Activated naive CD4-positive, alpha-beta T cell treated with anti-CD3 and anti-CD28 coated beads for 36 hours (primary cell): ENCODE data around the gene TMEM235. TPM values are rescaled to one million over a fixed set of nuclear protein-coding genes. Genes with fewer than 3 reads are reported as not detected.

ENCODE experiments used
- CTCF ChIA-PET: fragments of 350-600 bp; sonication (Branson Sonifier 250); formaldehyde crosslinking; loops from one replicate; lab custom pipeline; 2021; ENCODE audit warnings: antibody characterized with exemption; lab: Charles Lee
- DNase-seq: peaks from one replicate; pipeline ENCODE4 v3.0.0-alpha.2; 2020
- H3K27ac Mint-ChIP-seq: one replicate; pipeline ENCODE4 v1.8.0; 2021; ENCODE audit warnings: mild to moderate bottlenecking, mixed read lengths
- H3K27me3 Mint-ChIP-seq: one replicate; pipeline ENCODE4 v1.8.0; 2021; ENCODE audit warnings: low read depth, mixed read lengths
- H3K36me3 Mint-ChIP-seq: one replicate; pipeline ENCODE4 v1.8.0; 2021; ENCODE audit warnings: low read depth, mixed read lengths
- H3K4me1 Mint-ChIP-seq: one replicate; pipeline ENCODE4 v1.8.0; 2021; ENCODE audit warnings: low read depth, mixed read lengths
- H3K4me3 Mint-ChIP-seq: one replicate; pipeline ENCODE4 v1.8.0; 2021; ENCODE audit warnings: mild to moderate bottlenecking, moderate library complexity, mixed read lengths
- H3K9me3 Mint-ChIP-seq: one replicate; pipeline ENCODE4 v1.8.0; 2021; ENCODE audit warnings: mixed read lengths
- intact Hi-C: fragments of 100-400 bp; cut with micrococcal nuclease; formaldehyde crosslinking; loops from one replicate; pipeline ENCODE4 v1.15.1; 2023
- total RNA-seq, 2 experiments: library from RNA; stranded (reverse); gene quantifications; one replicate each; pipeline ENCODE4 v1.2.3, GENCODE V29; 2021

Gene TMEM235
- total RNA-seq, 2 experiments from 2014 or later = not detected

DNA sequence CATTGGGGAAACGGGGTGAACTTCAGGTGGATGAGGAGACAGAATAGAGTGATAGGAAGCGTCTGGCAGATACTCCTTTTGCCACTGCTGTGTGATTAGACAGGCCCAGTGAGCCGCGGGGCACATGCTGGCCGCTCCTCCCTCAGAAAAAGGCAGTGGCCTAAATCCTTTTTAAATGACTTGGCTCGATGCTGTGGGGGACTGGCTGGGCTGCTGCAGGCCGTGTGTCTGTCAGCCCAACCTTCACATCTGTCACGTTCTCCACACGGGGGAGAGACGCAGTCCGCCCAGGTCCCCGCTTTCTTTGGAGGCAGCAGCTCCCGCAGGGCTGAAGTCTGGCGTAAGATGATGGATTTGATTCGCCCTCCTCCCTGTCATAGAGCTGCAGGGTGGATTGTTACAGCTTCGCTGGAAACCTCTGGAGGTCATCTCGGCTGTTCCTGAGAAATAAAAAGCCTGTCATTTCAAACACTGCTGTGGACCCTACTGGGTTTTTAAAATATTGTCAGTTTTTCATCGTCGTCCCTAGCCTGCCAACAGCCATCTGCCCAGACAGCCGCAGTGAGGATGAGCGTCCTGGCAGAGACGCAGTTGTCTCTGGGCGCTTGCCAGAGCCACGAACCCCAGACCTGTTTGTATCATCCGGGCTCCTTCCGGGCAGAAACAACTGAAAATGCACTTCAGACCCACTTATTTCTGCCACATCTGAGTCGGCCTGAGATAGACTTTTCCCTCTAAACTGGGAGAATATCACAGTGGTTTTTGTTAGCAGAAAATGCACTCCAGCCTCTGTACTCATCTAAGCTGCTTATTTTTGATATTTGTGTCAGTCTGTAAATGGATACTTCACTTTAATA is 7.0 kb upstream of the TMEM235 start:
- CTCF ChIA-PET = interaction anchor here (0.6 to 1.1 kb wide), 2 partner anchors 26 to 58 kb away, joined by 3 to 7 read pairs; no protein-coding TSS in a partner anchor
- no peak overlapping the region for H3K4me3 Mint-ChIP-seq
- H3K4me1 Mint-ChIP-seq = peaks cover 6% of the 10 kb centered on the region
- H3K27me3 Mint-ChIP-seq = peaks cover 3% of the 10 kb centered on the region
- H3K9me3 Mint-ChIP-seq = no peaks in the 10 kb centered on the region
- intact Hi-C loops = no loop called here
- peaks cover 33% of the 10 kb centered on the region for H3K36me3 Mint-ChIP-seq
- DNase-seq = no peak
- H3K27ac Mint-ChIP-seq = no peak overlapping the region

DNA sequence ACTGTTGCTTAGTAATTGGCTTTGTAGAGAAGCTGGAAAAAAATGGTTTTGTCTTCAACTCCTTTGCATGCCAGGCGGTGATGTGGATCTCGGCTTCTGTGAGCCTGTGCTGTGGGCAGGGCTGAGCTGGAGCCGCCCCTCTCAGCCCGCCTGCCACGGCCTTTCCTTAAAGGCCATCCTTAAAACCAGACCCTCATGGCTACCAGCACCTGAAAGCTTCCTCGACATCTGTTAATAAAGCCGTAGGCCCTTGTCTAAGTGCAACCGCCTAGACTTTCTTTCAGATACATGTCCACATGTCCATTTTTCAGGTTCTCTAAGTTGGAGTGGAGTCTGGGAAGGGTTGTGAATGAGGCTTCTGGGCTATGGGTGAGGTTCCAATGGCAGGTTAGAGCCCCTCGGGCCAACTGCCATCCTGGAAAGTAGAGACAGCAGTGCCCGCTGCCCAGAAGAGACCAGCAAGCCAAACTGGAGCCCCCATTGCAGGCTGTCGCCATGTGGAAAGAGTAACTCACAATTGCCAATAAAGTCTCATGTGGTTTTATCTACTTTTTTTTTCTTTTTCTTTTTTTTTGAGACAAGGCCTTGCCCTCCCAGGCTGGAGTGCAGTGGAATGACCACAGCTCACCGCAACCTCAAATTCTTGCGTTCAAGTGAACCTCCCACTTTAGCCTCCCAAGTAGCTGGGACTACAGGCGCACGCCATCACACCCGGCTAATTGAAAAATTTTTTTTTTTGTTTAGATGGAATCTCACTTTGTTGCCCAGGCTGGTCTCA is 6.2 kb upstream of the TMEM235 start:
- H3K27me3 Mint-ChIP-seq = peaks cover 3% of the 10 kb centered on the region
- DNase-seq = no peak
- no peaks in the 10 kb centered on the region for H3K9me3 Mint-ChIP-seq
- no peak overlapping the region for H3K4me3 Mint-ChIP-seq
- CTCF ChIA-PET = interaction anchor here (1.1 to 1.2 kb wide), 2 partner anchors 26 kb away, joined by 4 to 7 read pairs; no protein-coding TSS in a partner anchor
- no peak overlapping the region for H3K27ac Mint-ChIP-seq
- H3K4me1 Mint-ChIP-seq = peaks cover 6% of the 10 kb centered on the region
- peaks cover 28% of the 10 kb centered on the region for H3K36me3 Mint-ChIP-seq
- intact Hi-C loops = no loop called here

GRCh38 chr17:78226055-78226758 is 5.2 kb upstream of the TMEM235 start:
- CTCF ChIA-PET = interaction anchor here (1.2 kb wide), 1 partner anchor 25 kb away, joined by 4 read pairs; no protein-coding TSS in a partner anchor
- intact Hi-C loops = no loop called here
- no peak overlapping the region for H3K27ac Mint-ChIP-seq
- no peak for DNase-seq
- H3K9me3 Mint-ChIP-seq = no peaks in the 10 kb centered on the region
- peaks cover 10% of the 10 kb centered on the region for H3K4me1 Mint-ChIP-seq
- H3K27me3 Mint-ChIP-seq = peaks cover 12% of the 10 kb centered on the region
- H3K4me3 Mint-ChIP-seq = no peak overlapping the region
- peaks cover 24% of the 10 kb centered on the region for H3K36me3 Mint-ChIP-seq

DNA sequence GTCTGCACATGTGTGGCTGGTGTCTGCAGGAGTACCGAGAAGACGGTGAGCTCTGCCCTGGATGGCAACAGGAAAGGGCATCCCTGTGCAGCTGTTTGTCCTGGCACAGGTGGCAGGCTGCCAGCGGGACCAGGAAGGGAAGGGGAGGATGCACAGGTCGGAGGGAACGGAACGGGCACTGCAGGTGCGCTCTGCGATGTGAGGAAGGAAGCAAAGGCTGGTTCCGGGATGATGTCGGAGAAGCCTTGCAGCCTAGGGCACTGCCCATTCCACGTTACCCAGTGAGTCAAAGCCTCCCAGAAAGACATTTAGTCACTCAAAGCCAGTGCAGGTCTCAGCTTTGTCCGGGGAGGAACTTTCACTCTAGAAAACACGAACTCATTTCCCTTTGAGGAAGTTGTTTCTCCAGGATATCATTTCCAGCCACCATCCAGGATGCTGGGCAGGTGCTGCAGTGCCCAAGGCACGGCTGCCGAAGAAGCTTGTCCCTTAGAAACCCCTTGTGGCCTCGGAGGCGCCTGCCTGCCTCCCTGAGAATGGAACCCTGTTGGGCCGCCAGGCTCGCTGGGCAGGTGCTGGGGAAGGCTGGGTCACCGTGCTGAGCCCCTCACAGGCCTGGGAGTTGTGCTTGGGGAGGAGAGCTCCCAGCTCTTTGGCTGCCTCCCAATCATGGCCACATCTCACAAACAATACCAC is 4.5 kb upstream of the TMEM235 start:
- peaks cover 16% of the 10 kb centered on the region for H3K27me3 Mint-ChIP-seq
- H3K36me3 Mint-ChIP-seq = peaks cover 21% of the 10 kb centered on the region
- peak; percentile 34 for DNase-seq
- no peaks in the 10 kb centered on the region for H3K9me3 Mint-ChIP-seq
- peaks cover 10% of the 10 kb centered on the region for H3K4me1 Mint-ChIP-seq
- CTCF ChIA-PET = interaction anchor here (0.9 kb wide), 1 partner anchor 24 kb away, joined by 3 read pairs; no protein-coding TSS in a partner anchor
- H3K4me3 Mint-ChIP-seq = no peak overlapping the region
- intact Hi-C loops = no loop called here
- no peak overlapping the region for H3K27ac Mint-ChIP-seq

- H3K27me3 Mint-ChIP-seq = peaks cover 22% of the 10 kb centered on the region
- H3K9me3 Mint-ChIP-seq = no peaks in the 10 kb centered on the region
- no peak overlapping the region for H3K27ac Mint-ChIP-seq
- peaks cover 21% of the 10 kb centered on the region for H3K36me3 Mint-ChIP-seq
- CTCF ChIA-PET = interaction anchor here (0.9 kb wide), 1 partner anchor 24 kb away, joined by 3 read pairs; no protein-coding TSS in a partner anchor
- H3K4me3 Mint-ChIP-seq = no peak overlapping the region
- intact Hi-C loops = no loop called here
- DNase-seq = no peak
- peaks cover 13% of the 10 kb centered on the region for H3K4me1 Mint-ChIP-seq
Measured at GRCh38 chr17:78227455-78227916, 3.9 kb upstream of the TMEM235 start.

GRCh38 chr17:78228176-78228575 is 3.3 kb upstream of the TMEM235 start:
- H3K27me3 Mint-ChIP-seq = peaks cover 26% of the 10 kb centered on the region
- CTCF ChIA-PET = interaction anchor here (0.6 kb wide), 1 partner anchor 27 kb away, joined by 3 read pairs; no protein-coding TSS in a partner anchor
- intact Hi-C loops = no loop called here

DNA sequence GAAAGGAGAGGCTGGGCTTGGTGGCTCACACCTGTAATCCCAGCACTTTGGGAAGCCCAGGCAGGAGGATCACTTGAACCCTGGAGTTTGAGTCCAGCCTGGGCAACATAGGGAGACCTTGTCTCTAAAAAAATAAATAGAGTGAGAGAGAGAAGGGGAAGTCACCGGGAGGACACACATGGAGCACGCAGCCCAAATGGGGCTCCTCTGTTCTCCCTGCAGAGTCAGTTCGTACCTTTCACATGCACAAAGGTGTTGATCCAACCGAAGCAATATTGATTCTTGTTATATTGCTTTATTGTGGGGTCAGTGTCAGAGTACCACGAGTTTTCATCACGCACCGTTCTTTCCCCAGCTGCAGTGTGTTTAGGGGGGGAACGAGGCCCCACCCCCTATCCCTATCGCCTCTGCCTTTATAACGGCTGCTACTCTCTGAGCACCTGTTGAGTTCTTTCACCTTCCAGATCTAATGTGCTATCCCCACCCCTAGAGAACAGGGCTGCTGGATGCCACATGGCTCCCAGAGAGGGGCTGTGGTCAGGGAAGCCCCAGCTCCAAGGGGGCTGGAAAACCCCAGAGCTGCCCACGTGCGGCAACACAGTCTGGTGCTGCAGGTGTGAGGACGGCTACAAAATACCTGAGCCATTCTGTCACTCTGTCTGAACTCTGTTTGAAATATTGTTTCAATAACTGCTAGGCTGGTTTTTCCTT is 1.0 kb upstream of the TMEM235 start:
- no peak overlapping the region for H3K4me3 Mint-ChIP-seq
- H3K9me3 Mint-ChIP-seq = no peaks in the 10 kb centered on the region
- CTCF ChIA-PET = interaction anchor here (0.9 kb wide), 1 partner anchor 21 kb away, joined by 4 read pairs; no protein-coding TSS in a partner anchor
- H3K4me1 Mint-ChIP-seq = peaks cover 13% of the 10 kb centered on the region
- peaks cover 26% of the 10 kb centered on the region for H3K27me3 Mint-ChIP-seq
- H3K27ac Mint-ChIP-seq = no peak overlapping the region
- intact Hi-C loops = no loop called here
- no peak for DNase-seq
- no peaks in the 10 kb centered on the region for H3K36me3 Mint-ChIP-seq

More at GRCh38 chr17:78228176-78228575, 3.3 kb upstream of the TMEM235 start:
- Mint-ChIP-seq H3K9me3 (no peaks in the 10 kb centered on the region), H3K27ac (no peak overlapping the region), H3K4me1 (peaks cover 13% of the 10 kb centered on the region), H3K36me3 (peaks cover 18% of the 10 kb centered on the region), H3K4me3 (no peak overlapping the region)
- DNase-seq = no peak

DNA sequence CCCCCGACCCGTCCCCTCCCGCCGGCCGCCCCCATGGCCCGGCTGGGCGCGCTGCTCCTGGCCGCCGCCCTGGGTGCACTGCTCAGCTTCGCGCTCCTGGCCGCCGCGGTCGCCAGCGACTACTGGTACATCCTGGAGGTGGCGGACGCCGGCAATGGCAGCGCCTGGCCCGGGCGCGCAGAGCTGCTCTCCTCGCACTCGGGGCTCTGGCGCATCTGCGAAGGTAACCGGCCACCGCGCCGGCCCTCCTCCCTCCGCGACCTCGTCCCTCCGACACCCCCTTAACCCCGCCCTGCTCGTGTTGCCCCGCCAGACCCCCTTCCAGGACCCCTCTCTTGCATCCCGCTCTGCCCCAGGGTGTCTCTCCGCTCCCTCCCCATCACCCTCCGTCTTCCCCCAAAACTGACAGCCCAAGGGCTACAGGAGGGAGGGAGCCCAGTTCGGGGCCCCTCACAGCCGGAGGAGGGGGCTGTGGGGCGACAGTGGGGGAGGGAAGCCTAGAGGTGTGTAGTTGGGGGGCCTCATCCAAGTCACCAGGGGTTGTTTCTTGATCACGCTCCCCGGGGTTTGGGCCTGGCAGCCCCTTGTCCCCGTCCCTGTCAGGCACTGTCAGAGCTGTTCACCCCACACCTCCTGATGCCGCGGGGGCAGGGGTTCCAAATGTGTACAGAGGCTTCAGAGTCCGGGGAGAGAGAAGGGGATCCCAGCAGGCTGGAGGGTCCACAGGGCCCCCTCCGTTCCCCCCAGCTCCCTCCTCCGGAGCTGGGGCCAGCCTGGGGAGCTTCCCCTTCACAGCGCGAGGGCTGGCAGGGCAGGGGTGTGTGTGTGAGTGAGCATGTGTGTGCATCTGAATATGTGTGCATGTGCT is 794 bp downstream of the TMEM235 start:
- intact Hi-C loops = no loop called here
- CTCF ChIA-PET = no interaction called here
- peak; percentile 46 for DNase-seq
- peaks cover 26% of the 10 kb centered on the region for H3K27me3 Mint-ChIP-seq
- no peaks in the 10 kb centered on the region for H3K9me3 Mint-ChIP-seq
- H3K4me1 Mint-ChIP-seq = peaks cover 7% of the 10 kb centered on the region
- no peak overlapping the region for H3K4me3 Mint-ChIP-seq
- H3K36me3 Mint-ChIP-seq = no peaks in the 10 kb centered on the region
- H3K27ac Mint-ChIP-seq = no peak overlapping the region

GRCh38 chr17:78232859-78233173 is 1.4 kb downstream of the TMEM235 start:
- intact Hi-C loops = no loop called here
- Mint-ChIP-seq H3K36me3 (no peaks in the 10 kb centered on the region), H3K4me1 (peaks cover 7% of the 10 kb centered on the region), H3K9me3 (no peaks in the 10 kb centered on the region), H3K4me3 (no peak overlapping the region), H3K27me3 (peaks cover 23% of the 10 kb centered on the region), H3K27ac (no peak overlapping the region)
- no peak for DNase-seq
- CTCF ChIA-PET = interaction anchor here (0.6 kb wide), 1 partner anchor 198 kb away, joined by 4 read pairs; no protein-coding TSS in a partner anchor

- H3K27me3 Mint-ChIP-seq = peaks cover 23% of the 10 kb centered on the region
- no peaks in the 10 kb centered on the region for H3K9me3 Mint-ChIP-seq
- no peak for DNase-seq
- H3K36me3 Mint-ChIP-seq = no peaks in the 10 kb centered on the region
- H3K4me1 Mint-ChIP-seq = peaks cover 7% of the 10 kb centered on the region
- intact Hi-C loops = no loop called here
- H3K27ac Mint-ChIP-seq = no peak overlapping the region
- no peak overlapping the region for H3K4me3 Mint-ChIP-seq
- CTCF ChIA-PET = interaction anchor here (0.6 kb wide), 1 partner anchor 197 kb away, joined by 4 read pairs; no protein-coding TSS in a partner anchor
Measured at GRCh38 chr17:78233678-78234077, 2.2 kb downstream of the TMEM235 start.
